Esophagus muscularis mucosa (tissue), 3 donors: ENCODE results near the gene DNAJC15.

Experiments
- POLR2A ChIP-seq: fragments of 450-650 bp; IDR thresholded peaks from one replicate; pipeline ENCODE4 v1.6.1; 2017; ENCODE audit warnings: antibody characterized with exemption, moderate library complexity, mild to moderate bottlenecking, low read depth
- TF ChIP-seq, protein P1 (sequence below), 3 experiments: fragments of 200-600 bp in 2 of 3; fragments of 450-650 bp in 1 of 3; sonication (generic) in 2 of 3; IDR thresholded peaks; one replicate each; pipeline ENCODE4 v1.5.1; 2017 to 2019; ENCODE audit warnings: antibody characterized with exemption in 3 of 3, mild to moderate bottlenecking in 2 of 3, moderate library complexity in 1 of 3

DNA sequence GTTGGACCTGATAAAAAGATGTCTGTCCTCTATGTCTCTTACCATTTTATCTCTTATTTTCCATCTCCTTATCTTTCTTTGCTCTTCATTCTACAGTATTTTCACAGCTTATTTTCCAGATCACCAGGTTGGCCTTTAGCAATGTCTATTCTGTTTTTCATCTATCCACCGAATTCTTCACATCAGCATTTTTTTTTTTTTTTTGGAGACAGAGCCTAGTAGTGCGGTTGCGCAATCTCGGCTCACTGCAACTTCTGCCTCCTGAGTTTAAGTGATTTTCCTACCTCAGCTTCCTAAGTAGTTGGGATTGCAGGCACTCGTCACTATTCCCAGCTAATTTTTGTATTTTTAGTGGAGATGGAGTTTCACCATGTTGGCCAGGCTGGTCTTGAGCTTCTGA lies 49.0 kb downstream of the DNAJC15 start:
- TF ChIP-seq, protein P1, sequence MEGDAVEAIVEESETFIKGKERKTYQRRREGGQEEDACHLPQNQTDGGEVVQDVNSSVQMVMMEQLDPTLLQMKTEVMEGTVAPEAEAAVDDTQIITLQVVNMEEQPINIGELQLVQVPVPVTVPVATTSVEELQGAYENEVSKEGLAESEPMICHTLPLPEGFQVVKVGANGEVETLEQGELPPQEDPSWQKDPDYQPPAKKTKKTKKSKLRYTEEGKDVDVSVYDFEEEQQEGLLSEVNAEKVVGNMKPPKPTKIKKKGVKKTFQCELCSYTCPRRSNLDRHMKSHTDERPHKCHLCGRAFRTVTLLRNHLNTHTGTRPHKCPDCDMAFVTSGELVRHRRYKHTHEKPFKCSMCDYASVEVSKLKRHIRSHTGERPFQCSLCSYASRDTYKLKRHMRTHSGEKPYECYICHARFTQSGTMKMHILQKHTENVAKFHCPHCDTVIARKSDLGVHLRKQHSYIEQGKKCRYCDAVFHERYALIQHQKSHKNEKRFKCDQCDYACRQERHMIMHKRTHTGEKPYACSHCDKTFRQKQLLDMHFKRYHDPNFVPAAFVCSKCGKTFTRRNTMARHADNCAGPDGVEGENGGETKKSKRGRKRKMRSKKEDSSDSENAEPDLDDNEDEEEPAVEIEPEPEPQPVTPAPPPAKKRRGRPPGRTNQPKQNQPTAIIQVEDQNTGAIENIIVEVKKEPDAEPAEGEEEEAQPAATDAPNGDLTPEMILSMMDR (IDR thresholded peaks at IDR 0.05) = no peak
- no peak for TF ChIP-seq POLR2A
